HEK293 (cell line): ENCODE results near the gene GJB2.
A peak's percentile ranks its signal among the peaks of the same experiment; 100 is the strongest.

Experiments used
- BCL11A ChIP-seq: fragments of 450-650 bp; formaldehyde crosslinking; IDR thresholded peaks from 2 replicates; pipeline ENCODE4 v1.5.1; 2016; ENCODE audit warnings: low read depth, missing biosample characterization, missing genetic modification characterization
- KLF1 ChIP-seq: fragments of 450-650 bp; formaldehyde crosslinking; IDR thresholded peaks from 2 replicates; pipeline ENCODE4 v1.5.1; 2016; ENCODE audit warnings: missing biosample characterization, missing genetic modification characterization
- PRDM2 ChIP-seq: fragments of 450-650 bp; formaldehyde crosslinking; IDR thresholded peaks from 2 replicates; pipeline ENCODE4 v1.5.1; 2016; ENCODE audit warnings: missing biosample characterization, missing genetic modification characterization, borderline replicate concordance
- RBAK ChIP-seq: fragments of 450-650 bp; formaldehyde crosslinking; IDR thresholded peaks from 2 replicates; pipeline ENCODE4 v1.5.1; 2016; ENCODE audit warnings: missing biosample characterization, missing genetic modification characterization
- SP7 ChIP-seq: fragments of 450-650 bp; formaldehyde crosslinking; IDR thresholded peaks from 2 replicates; pipeline ENCODE4 v1.5.1; 2016; ENCODE audit warnings: missing biosample characterization, missing genetic modification characterization
- TRIM28 ChIP-seq: IDR thresholded peaks from 2 replicates; pipeline ENCODE4 v1.6.1; 2011; ENCODE audit warnings: low read length, control low read depth, borderline replicate concordance
- ZBTB17 ChIP-seq: fragments of 450-650 bp; formaldehyde crosslinking; IDR thresholded peaks from 2 replicates; pipeline ENCODE4 v1.5.1; 2016; ENCODE audit warnings: missing biosample characterization, missing genetic modification characterization
- ZBTB44 ChIP-seq: fragments of 450-650 bp; IDR thresholded peaks from 2 replicates; pipeline ENCODE4 v1.5.1; 2018; ENCODE audit warnings: missing biosample characterization, mild to moderate bottlenecking, missing genetic modification characterization
- ZFP3 ChIP-seq: fragments of 450-650 bp; formaldehyde crosslinking; IDR thresholded peaks from 2 replicates; pipeline ENCODE4 v1.5.1; 2016; ENCODE audit warnings: low read depth, missing biosample characterization, missing genetic modification characterization
- ZNF10 ChIP-seq: fragments of 450-650 bp; formaldehyde crosslinking; IDR thresholded peaks from 2 replicates; pipeline ENCODE4 v1.5.1; 2017; ENCODE audit warnings: missing biosample characterization, missing genetic modification characterization
- ZNF114 ChIP-seq: fragments of 450-650 bp; formaldehyde crosslinking; IDR thresholded peaks from 2 replicates; pipeline ENCODE4 v1.5.0; 2017; ENCODE audit warnings: missing biosample characterization, missing genetic modification characterization
- ZNF169 ChIP-seq: fragments of 450-650 bp; formaldehyde crosslinking; IDR thresholded peaks from 2 replicates; pipeline ENCODE4 v1.5.1; 2016; ENCODE audit warnings: missing biosample characterization, missing genetic modification characterization
- ZNF175 ChIP-seq: fragments of 450-650 bp; formaldehyde crosslinking; IDR thresholded peaks from 2 replicates; pipeline ENCODE4 v1.5.1; 2016; ENCODE audit warnings: missing biosample characterization, missing genetic modification characterization
- ZNF19 ChIP-seq: fragments of 450-650 bp; formaldehyde crosslinking; IDR thresholded peaks from 2 replicates; pipeline ENCODE4; 2016; ENCODE audit warnings: missing biosample characterization, missing genetic modification characterization, low read depth
- ZNF2 ChIP-seq: fragments of 450-650 bp; formaldehyde crosslinking; IDR thresholded peaks from 2 replicates; pipeline ENCODE4 v1.5.1; 2016; ENCODE audit warnings: missing biosample characterization, missing genetic modification characterization
- ZNF223 ChIP-seq: fragments of 450-650 bp; formaldehyde crosslinking; IDR thresholded peaks from 2 replicates; pipeline ENCODE4 v1.5.1; 2016; ENCODE audit warnings: missing biosample characterization, missing genetic modification characterization
- ZNF341 ChIP-seq: fragments of 450-650 bp; formaldehyde crosslinking; IDR thresholded peaks from 2 replicates; pipeline ENCODE4; 2016; ENCODE audit warnings: low read depth, missing biosample characterization, missing genetic modification characterization
- ZNF366 ChIP-seq: fragments of 450-650 bp; formaldehyde crosslinking; conservative IDR thresholded peaks from 2 replicates; pipeline ENCODE4 v1.5.1; 2016; ENCODE audit warnings: missing biosample characterization, missing genetic modification characterization
- ZNF514 ChIP-seq: fragments of 450-650 bp; formaldehyde crosslinking; IDR thresholded peaks from 2 replicates; pipeline ENCODE4 v1.5.1; 2016; ENCODE audit warnings: missing biosample characterization, missing genetic modification characterization
- ZNF580 ChIP-seq: fragments of 450-650 bp; formaldehyde crosslinking; IDR thresholded peaks from 2 replicates; pipeline ENCODE4 v1.5.1; 2016; ENCODE audit warnings: missing biosample characterization, missing genetic modification characterization
- ZNF692 ChIP-seq: fragments of 450-650 bp; formaldehyde crosslinking; IDR thresholded peaks from 2 replicates; pipeline ENCODE4 v1.5.1; 2016; ENCODE audit warnings: missing biosample characterization, missing genetic modification characterization
- ZNF707 ChIP-seq: fragments of 450-650 bp; formaldehyde crosslinking; IDR thresholded peaks from 2 replicates; pipeline ENCODE4 v1.5.1; 2016; ENCODE audit warnings: missing biosample characterization, missing genetic modification characterization
- ZNF747 ChIP-seq: fragments of 450-650 bp; formaldehyde crosslinking; IDR thresholded peaks from 2 replicates; pipeline ENCODE4 v1.5.1; 2016; ENCODE audit warnings: missing biosample characterization, missing genetic modification characterization
- ZNF791 ChIP-seq: fragments of 450-650 bp; formaldehyde crosslinking; IDR thresholded peaks from 2 replicates; pipeline ENCODE4 v1.5.1; 2016; ENCODE audit warnings: missing biosample characterization, missing genetic modification characterization
- ZNF792 ChIP-seq: fragments of 450-650 bp; formaldehyde crosslinking; IDR thresholded peaks from 2 replicates; pipeline ENCODE4 v1.5.1; 2016; ENCODE audit warnings: missing biosample characterization, missing genetic modification characterization
- TF ChIP-seq, protein P1 (sequence below): fragments of 450-650 bp; formaldehyde crosslinking; IDR thresholded peaks from 2 replicates; pipeline ENCODE4 v1.5.1; 2016; ENCODE audit warnings: missing biosample characterization, missing genetic modification characterization

Gene GJB2

DNA sequence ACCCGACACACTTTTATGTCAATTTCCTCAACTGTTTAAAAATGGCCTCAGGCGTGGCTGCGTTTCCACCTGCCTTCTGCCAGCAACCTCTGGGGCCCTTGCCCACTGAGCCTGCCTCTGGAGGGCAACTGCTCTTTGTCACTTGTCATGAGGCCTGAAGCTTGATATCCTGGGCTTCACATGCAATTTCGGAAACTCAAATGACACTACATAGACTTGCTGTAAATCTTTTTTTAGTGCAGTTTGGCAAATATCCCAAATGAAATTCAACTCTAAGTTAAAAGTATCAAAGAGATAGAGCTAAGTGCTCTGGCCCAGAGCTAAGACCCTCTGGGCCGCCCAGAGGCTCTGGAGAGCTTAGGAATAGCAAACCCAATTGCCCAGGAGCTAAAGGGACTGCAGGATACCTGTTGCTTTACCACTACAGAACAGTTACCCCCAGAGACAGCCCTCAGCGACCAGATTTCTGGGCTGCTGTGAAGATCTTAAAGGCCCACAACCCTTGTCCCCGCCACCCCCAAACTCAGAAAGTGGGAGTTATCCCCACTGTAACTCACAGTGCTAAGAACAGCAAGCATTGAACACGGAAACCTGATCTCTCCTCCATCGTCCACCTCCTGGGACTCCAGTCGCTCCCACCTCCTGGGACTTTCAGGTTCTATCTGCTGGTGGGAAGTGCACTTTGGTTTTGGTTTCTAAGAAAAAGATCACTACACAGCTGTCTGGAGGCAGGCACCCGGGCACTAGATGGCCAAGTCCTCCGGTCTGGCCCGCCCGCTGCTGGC lies 51.3 kb downstream of the GJB2 start (continued):
- TF ChIP-seq ZBTB44 (tag by site-specific recombination), result peak; percentile 93
- TF ChIP-seq ZNF792 (tag by site-specific recombination), result no peak
- TF ChIP-seq ZNF514 (tag by site-specific recombination), result no peak
- 0 out of 2 replicates have a peak, but pooled peaks have one; percentile 13 for TF ChIP-seq ZNF341 (tag by site-specific recombination)
- no peak for TF ChIP-seq TRIM28
- no peak for TF ChIP-seq ZNF2 (tag by site-specific recombination)
- no peak for TF ChIP-seq ZNF747 (tag by site-specific recombination)
- no peak for TF ChIP-seq ZFP3
- no peak for TF ChIP-seq ZNF169
- no peak for TF ChIP-seq ZNF114
- peak; percentile 73 for TF ChIP-seq SP7
- TF ChIP-seq, protein P1, sequence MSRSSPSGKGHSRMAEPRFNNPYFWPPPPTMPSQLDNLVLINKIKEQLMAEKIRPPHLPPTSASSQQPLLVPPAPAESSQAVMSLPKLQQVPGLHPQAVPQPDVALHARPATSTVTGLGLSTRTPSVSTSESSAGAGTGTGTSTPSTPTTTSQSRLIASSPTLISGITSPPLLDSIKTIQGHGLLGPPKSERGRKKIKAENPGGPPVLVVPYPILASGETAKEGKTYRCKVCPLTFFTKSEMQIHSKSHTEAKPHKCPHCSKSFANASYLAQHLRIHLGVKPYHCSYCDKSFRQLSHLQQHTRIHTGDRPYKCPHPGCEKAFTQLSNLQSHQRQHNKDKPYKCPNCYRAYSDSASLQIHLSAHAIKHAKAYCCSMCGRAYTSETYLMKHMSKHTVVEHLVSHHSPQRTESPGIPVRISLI (tag by site-specific recombination), result no peak
- TF ChIP-seq ZNF19 (tag by site-specific recombination), result no peak
- TF ChIP-seq ZNF692, result peak; percentile 54
- no peak for TF ChIP-seq ZNF223
- TF ChIP-seq ZNF791 (tag by site-specific recombination), result no peak
- TF ChIP-seq ZNF707 (tag by site-specific recombination), result no peak
- TF ChIP-seq ZNF175 (tag by site-specific recombination), result no peak
- no peak for TF ChIP-seq ZNF10 (tag by site-specific recombination)
- TF ChIP-seq ZNF366 (tag by site-specific recombination), result 0 out of 2 replicates have a peak, but pooled peaks have one; percentile 47
- TF ChIP-seq PRDM2 (tag by site-specific recombination), result no peak
- TF ChIP-seq ZNF580 (tag by site-specific recombination), result peak; percentile 18; the same call in 1 of the 2 replicates
- TF ChIP-seq RBAK (tag by site-specific recombination), result no peak
- 0 out of 2 replicates have a peak, but pooled peaks have one; percentile 19 for TF ChIP-seq ZBTB17 (tag by site-specific recombination)
- no peak for TF ChIP-seq BCL11A (tag by site-specific recombination)
- no peak for TF ChIP-seq KLF1 (tag by site-specific recombination)
